Spinal cord (tissue), 10 donors: ENCODE data around the gene DAZAP2. TPM values are rescaled to one million over a fixed set of nuclear protein-coding genes. Genes with fewer than 3 reads are reported as not detected.
"Not testable (repeated sequence)": the region's sequence is repeated elsewhere in the genome, so short reads cannot be mapped to it uniquely, and the experiment has no call there.

Experiments
- DNase-seq, 6 donors: peaks; one replicate each; pipeline versions ENCODE4 v3.0.0 to v3.0.0-alpha.2; 2013 to 2015; ENCODE audit warnings: low spot score in 6 of 6, low read depth in 4 of 6
- H3K27ac ChIP-seq: one replicate; pipeline ENCODE4 v1.5.1; 2013; ENCODE audit warnings: low read depth, low read length, control low read depth
- H3K27me3 ChIP-seq: one replicate; pipeline ENCODE4 v1.6.1; 2013; ENCODE audit warnings: low read length; ENCODE audit not compliant: control insufficient read depth, insufficient read depth
- H3K36me3 ChIP-seq: one replicate; pipeline ENCODE4 v1.6.1; 2013; ENCODE audit warnings: low read length; ENCODE audit not compliant: control insufficient read depth, insufficient read depth
- H3K4me1 ChIP-seq: one replicate; pipeline ENCODE4 v1.6.1; 2013; ENCODE audit warnings: low read length; ENCODE audit not compliant: control insufficient read depth, insufficient read depth
- H3K4me3 ChIP-seq: one replicate; pipeline ENCODE4 v1.5.1; 2013; ENCODE audit warnings: low read depth, low read length, control low read depth
- H3K9me3 ChIP-seq: one replicate; pipeline ENCODE4 v1.6.1; 2013; ENCODE audit warnings: low read length; ENCODE audit not compliant: control insufficient read depth, insufficient read depth
- WGBS: methylation state at CpG from one replicate; pipeline ENCODE4 v1.1.5; 2013; ENCODE audit warnings: missing lambda C conversion rate; ENCODE audit not compliant: insufficient coverage; 5-methylcytosine and 5-hydroxymethylcytosine counted together
- polyA plus RNA-seq, 2 donors: library from polyadenylated mRNA; unstranded; fragments of 120-200 nt; gene quantifications; one replicate each; pipeline ENCODE4 v1.2.1, GENCODE V29; 2013; ENCODE audit not compliant: insufficient read length in 2 of 2
- total RNA-seq, 2 donors: library from RNA; depleted of rRNA in 1 of 2; stranded (reverse); fragments of 120-200 nt in 1 of 2; fragments of >200 nt in 1 of 2; gene quantifications; one replicate each; pipeline versions ENCODE4 v1.2.3 to v1.2.4, GENCODE V29; 2013 to 2014
- donor health status: healthy.

Gene DAZAP2
- total and polyA plus RNA-seq, 4 donors, result 69.4 to 199 (median 146) TPM

- H3K4me3 ChIP-seq, result no peak overlapping the region
- peaks cover 4% of the 10 kb centered on the region for H3K36me3 ChIP-seq
- no peaks in the 10 kb centered on the region for H3K27me3 ChIP-seq
- no peak for DNase-seq
- H3K9me3 ChIP-seq, result no peaks in the 10 kb centered on the region
- peaks cover 28% of the 10 kb centered on the region for H3K4me1 ChIP-seq
- 94% methylated on average over 4 of the region's 5 CpGs for WGBS
- H3K27ac ChIP-seq, result no peak overlapping the region
Observed at GRCh38 chr12:51214895-51215294, 23.7 kb upstream of the DAZAP2 start.

GRCh38 chr12:51216642-51217041 lies 22.0 kb upstream of the DAZAP2 start:
- Histone ChIP-seq H3K4me3 (peak overlapping the region; percentile 59), H3K27ac (peak overlapping the region; percentile 69), H3K4me1 (peaks cover 17% of the 10 kb centered on the region), H3K27me3 (no peaks in the 10 kb centered on the region), H3K36me3 (peaks cover 4% of the 10 kb centered on the region), H3K9me3 (no peaks in the 10 kb centered on the region)
- WGBS, result no CpG with 5 or more reads among the region's 7 CpGs
- DNase-seq, result peak in 2 of 6 donors; percentile 27 to 53

- H3K36me3 ChIP-seq, result peaks cover 4% of the 10 kb centered on the region
- no peaks in the 10 kb centered on the region for H3K9me3 ChIP-seq
- H3K4me3 ChIP-seq, result peak overlapping the region; percentile 77
- WGBS, result under 1% methylated on average over 47 of the region's 81 CpGs
- peak overlapping the region; percentile 71 for H3K27ac ChIP-seq
- H3K27me3 ChIP-seq, result no peaks in the 10 kb centered on the region
- peak in 3 of 6 donors; percentile 32 to 82 (median 73) for DNase-seq
- peaks cover 16% of the 10 kb centered on the region for H3K4me1 ChIP-seq
Observed at GRCh38 chr12:51217133-51217967, 21.3 kb upstream of the DAZAP2 start.

GRCh38 chr12:51217968-51218606 lies 20.5 kb upstream of the DAZAP2 start, which contains the start of gene POU6F1:
Gene POU6F1, minus strand, starts transcription at chr12:51218062. Its CDS starts 11,226 bp downstream, at chr12:51206836.
- peak within 1 kb of the TSS; percentile 77 for H3K4me3 ChIP-seq
- H3K27me3 ChIP-seq, result no peaks in the 10 kb centered on the region
- H3K36me3 ChIP-seq, result peaks cover 4% of the 10 kb centered on the region
- DNase-seq, result peak in 5 of 6 donors; percentile 70 to 95 (median 80)
- under 1% methylated on average over 33 of the region's 35 CpGs for WGBS
- peaks cover 16% of the 10 kb centered on the region for H3K4me1 ChIP-seq
- H3K9me3 ChIP-seq, result no peaks in the 10 kb centered on the region
- peak within 1 kb of the TSS; percentile 71 for H3K27ac ChIP-seq

GRCh38 chr12:51218607-51219161 lies 19.9 kb upstream of the DAZAP2 start:
- peaks cover 4% of the 10 kb centered on the region for H3K36me3 ChIP-seq
- no peaks in the 10 kb centered on the region for H3K9me3 ChIP-seq
- peak overlapping the region; percentile 77 for H3K4me3 ChIP-seq
- 51% methylated on average over 3 of the region's 10 CpGs for WGBS
- H3K27ac ChIP-seq, result peak overlapping the region; percentile 71
- H3K27me3 ChIP-seq, result no peaks in the 10 kb centered on the region
- DNase-seq, result no peak
- peaks cover 16% of the 10 kb centered on the region for H3K4me1 ChIP-seq

GRCh38 chr12:51219322-51219721 lies 19.3 kb upstream of the DAZAP2 start:
- DNase-seq, result no peak
- Histone ChIP-seq H3K9me3 (no peaks in the 10 kb centered on the region), H3K4me1 (peaks cover 16% of the 10 kb centered on the region), H3K27ac (no peak overlapping the region), H3K27me3 (no peaks in the 10 kb centered on the region), H3K4me3 (no peak overlapping the region), H3K36me3 (peaks cover 2% of the 10 kb centered on the region)
- WGBS, result 100% methylated on average over 1 of the region's 5 CpGs

- H3K4me3 ChIP-seq, H3K27ac ChIP-seq, H3K9me3 ChIP-seq, DNase-seq, H3K36me3 ChIP-seq, H3K27me3 ChIP-seq: not testable (repeated sequence)
- WGBS, result 89% methylated on average over 5 of the region's 12 CpGs
- H3K4me1 ChIP-seq, result peaks cover 16% of the 10 kb centered on the region
Observed at GRCh38 chr12:51219857-51220256, 18.8 kb upstream of the DAZAP2 start.

- peak in 1 of 6 donors; percentile 43 for DNase-seq
- H3K27me3 ChIP-seq, result no peaks in the 10 kb centered on the region
- H3K4me1 ChIP-seq, result peaks cover 10% of the 10 kb centered on the region
- no peak overlapping the region for H3K4me3 ChIP-seq
- H3K36me3 ChIP-seq, result no peaks in the 10 kb centered on the region
- no peaks in the 10 kb centered on the region for H3K9me3 ChIP-seq
- WGBS, result 75% methylated on average over 3 of the region's 7 CpGs
- H3K27ac ChIP-seq, result no peak overlapping the region
Observed at GRCh38 chr12:51222461-51222860, 16.2 kb upstream of the DAZAP2 start.

- H3K4me1 ChIP-seq, result no peaks in the 10 kb centered on the region
- H3K27me3 ChIP-seq, result no peaks in the 10 kb centered on the region
- no peaks in the 10 kb centered on the region for H3K9me3 ChIP-seq
- no peak overlapping the region for H3K27ac ChIP-seq
- WGBS, result 57% methylated on average over 1 of the region's 3 CpGs
- DNase-seq, result no peak
- no peak overlapping the region for H3K4me3 ChIP-seq
- H3K36me3 ChIP-seq, result no peaks in the 10 kb centered on the region
Observed at GRCh38 chr12:51224625-51225024, 14.0 kb upstream of the DAZAP2 start.
